NB4 (cell line): ENCODE data around the gene VPS39.

Source experiments
- DNase-seq: peaks from one replicate; pipeline ENCODE4 v3.0.0; 2010; ENCODE audit warnings: low read depth
- H3K4me3 ChIP-seq: one replicate; pipeline ENCODE4 v1.5.1; 2011; ENCODE audit warnings: mild to moderate bottlenecking, low read depth, low read length, moderate library complexity
- MYC ChIP-seq: IDR thresholded peaks from 2 replicates; pipeline ENCODE4 v1.6.1; 2011; ENCODE audit warnings: low read depth, low read length
- POLR2A ChIP-seq: IDR thresholded peaks from 2 replicates; pipeline ENCODE4 v1.6.1; 2011; ENCODE audit warnings: mild to moderate bottlenecking; ENCODE audit not compliant: insufficient read length; ENCODE audit errors: extremely low read depth
- TF ChIP-seq, protein P1 (sequence below): IDR thresholded peaks from one replicate; pipeline ENCODE4 v1.5.1; 2012; ENCODE audit warnings: low read depth, low read length
- TF ChIP-seq, protein P2 (sequence below): IDR thresholded peaks from 2 replicates; pipeline ENCODE4 v1.6.1; 2011; ENCODE audit warnings: low read depth, low read length

The VPS39 gene

DNA sequence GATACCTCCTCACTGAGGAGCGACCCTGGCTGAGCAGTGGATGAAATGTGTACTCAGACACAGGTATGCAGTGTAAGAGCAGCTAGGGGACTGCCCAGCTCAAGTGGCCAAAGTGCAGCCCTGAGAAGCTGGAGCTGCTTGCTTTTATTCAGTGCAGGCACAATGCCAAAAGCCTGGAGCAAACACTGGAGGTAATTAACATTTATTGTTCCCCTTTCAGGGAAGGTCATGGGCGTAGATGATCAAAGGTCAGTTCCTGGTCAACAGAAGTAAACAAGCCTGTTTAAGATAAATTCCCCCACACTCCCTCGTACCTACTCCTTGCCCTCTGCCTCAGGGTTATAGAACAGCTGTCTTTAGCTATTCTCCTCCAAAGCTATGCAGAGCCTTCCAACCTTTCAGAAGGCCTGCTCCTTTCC is 69.1 kb downstream of the VPS39 start:
- DNase-seq: no peak
- H3K4me3 ChIP-seq: no peak overlapping the region
- TF ChIP-seq, protein P1, sequence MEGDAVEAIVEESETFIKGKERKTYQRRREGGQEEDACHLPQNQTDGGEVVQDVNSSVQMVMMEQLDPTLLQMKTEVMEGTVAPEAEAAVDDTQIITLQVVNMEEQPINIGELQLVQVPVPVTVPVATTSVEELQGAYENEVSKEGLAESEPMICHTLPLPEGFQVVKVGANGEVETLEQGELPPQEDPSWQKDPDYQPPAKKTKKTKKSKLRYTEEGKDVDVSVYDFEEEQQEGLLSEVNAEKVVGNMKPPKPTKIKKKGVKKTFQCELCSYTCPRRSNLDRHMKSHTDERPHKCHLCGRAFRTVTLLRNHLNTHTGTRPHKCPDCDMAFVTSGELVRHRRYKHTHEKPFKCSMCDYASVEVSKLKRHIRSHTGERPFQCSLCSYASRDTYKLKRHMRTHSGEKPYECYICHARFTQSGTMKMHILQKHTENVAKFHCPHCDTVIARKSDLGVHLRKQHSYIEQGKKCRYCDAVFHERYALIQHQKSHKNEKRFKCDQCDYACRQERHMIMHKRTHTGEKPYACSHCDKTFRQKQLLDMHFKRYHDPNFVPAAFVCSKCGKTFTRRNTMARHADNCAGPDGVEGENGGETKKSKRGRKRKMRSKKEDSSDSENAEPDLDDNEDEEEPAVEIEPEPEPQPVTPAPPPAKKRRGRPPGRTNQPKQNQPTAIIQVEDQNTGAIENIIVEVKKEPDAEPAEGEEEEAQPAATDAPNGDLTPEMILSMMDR: no peak
- no peak for TF ChIP-seq MYC
- TF ChIP-seq, protein P2, sequence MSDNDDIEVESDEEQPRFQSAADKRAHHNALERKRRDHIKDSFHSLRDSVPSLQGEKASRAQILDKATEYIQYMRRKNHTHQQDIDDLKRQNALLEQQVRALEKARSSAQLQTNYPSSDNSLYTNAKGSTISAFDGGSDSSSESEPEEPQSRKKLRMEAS: no peak
- no peak for TF ChIP-seq POLR2A

DNA sequence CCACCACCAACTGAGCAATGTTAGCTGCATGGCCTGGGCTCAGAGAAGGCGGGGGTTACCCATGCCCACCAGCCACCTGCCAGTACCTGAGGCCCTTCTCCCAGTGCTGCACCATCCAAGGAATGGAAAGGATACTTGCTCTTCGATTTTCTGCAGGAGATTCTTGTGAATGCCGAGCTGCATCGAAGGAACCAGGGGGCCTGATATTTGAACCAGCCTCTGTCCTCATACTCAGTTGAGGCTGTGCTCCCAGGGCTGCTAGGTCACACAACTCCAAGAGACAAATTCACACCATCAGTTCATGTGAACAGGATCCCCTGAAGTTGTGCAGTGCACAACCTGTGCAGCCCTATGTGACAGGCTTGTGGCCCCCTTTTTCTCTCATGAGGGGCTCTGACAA is 69.7 kb downstream of the VPS39 start:
- no peak overlapping the region for H3K4me3 ChIP-seq
- TF ChIP-seq MYC: no peak
- TF ChIP-seq, protein P1: no peak
- TF ChIP-seq, protein P2: no peak
- no peak for TF ChIP-seq POLR2A

DNA sequence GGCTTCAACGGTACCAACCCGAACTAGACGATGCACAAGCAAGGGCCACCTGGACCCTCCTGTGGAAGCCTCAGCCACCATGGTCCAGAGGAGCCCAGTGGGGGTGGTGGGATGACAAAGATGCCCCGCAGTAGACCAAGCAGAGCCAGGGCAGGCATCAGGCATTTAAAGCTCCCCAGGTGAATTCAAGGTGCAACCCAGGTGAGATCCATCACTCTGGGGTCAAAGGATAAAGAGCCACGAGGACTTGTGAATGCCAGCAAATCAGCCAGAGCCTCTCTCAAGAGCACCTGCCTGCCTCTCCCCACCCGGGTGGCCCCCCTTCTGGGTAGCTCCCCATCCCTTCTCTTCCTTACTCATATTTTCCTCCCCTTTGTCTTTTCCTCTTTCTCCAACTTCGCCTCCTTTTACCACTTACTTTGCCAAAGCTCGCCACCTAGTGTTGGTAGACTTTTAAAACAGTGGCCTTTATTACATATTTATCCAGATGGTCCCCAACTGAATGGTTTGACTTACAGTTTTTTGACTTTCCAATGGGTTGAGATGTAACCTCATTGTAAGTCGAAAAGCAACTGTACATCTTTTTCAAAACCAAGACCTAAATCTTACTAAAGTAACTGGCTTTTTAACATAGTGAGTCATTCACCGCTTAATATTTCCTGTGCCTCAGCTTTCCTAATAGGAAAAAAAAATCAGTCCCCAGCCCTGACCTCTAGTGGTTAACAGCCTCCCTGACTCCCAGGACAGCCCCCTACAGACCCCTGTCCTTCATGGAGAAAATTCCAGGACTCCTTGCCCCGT is 70.4 kb downstream of the VPS39 start:
- DNase-seq: peak; percentile 59
- TF ChIP-seq, protein P1: peak; percentile 45
- TF ChIP-seq, protein P2: no peak
- no peak overlapping the region for H3K4me3 ChIP-seq

More for the DNA sequence above, 69.7 kb downstream of the VPS39 start:
- no peak for DNase-seq

DNA sequence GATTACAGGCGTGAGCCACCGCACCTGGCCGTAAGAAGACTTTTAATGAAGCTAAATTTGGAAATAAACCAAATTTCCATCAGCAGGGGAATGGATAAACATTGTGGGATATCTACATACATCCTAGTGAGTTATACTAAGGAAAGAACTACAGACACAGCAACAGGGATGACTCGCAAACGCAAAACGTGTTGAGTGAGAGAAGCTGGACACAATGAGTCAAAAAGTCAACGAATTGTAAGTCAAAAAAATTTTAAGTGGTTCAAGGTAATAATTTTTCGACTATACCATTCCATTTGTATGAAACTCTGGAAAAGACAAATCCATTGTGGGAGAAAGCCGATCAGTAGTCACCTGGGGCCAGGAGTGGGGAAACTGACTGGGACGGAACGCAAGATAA is 71.6 kb downstream of the VPS39 start:
- TF ChIP-seq MYC (no peak), POLR2A (no peak)
- TF ChIP-seq, protein P2: no peak
- TF ChIP-seq, protein P1: no peak
- H3K4me3 ChIP-seq: no peak overlapping the region
- DNase-seq: no peak

DNA sequence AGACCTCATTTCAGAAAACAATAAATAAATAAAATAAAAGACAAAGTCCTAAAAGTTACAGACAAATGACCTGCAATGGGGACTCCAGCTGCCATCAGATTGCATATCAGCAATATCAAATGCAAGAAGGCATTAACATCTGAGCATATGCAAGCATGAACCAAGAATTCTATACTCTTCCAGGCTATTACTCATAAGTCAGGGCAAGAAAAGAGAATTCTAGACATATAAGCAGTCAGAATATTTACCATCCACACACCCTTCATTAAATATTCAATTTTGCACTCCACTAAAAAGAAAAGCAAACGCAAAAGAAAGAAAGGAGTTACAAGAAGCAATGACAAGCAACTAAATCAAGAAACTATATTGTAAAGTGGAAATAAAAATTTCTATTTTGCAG is 72.8 kb downstream of the VPS39 start:
- no peak for TF ChIP-seq POLR2A
- TF ChIP-seq, protein P1: no peak
- no peak for TF ChIP-seq MYC
- TF ChIP-seq, protein P2: no peak

More for the DNA sequence above, 72.8 kb downstream of the VPS39 start:
- H3K4me3 ChIP-seq: no peak overlapping the region
- no peak for DNase-seq
